SK-N-DZ (cell line): Measurements from ENCODE around the gene PRRT2. TPM values are rescaled to one million over a fixed set of nuclear protein-coding genes. Genes with fewer than 3 reads are reported as not detected.
A peak's percentile ranks its signal among the peaks of the same experiment; 100 is the strongest.
"Not testable (repeated sequence)": the region's sequence is repeated elsewhere in the genome, so short reads cannot be mapped to it uniquely, and the experiment has no call there.

Source experiments
- DNase-seq: peaks from one replicate; pipeline ENCODE4 v3.0.0-alpha.2; 2015; ENCODE audit warnings: low spot score
- polyA plus RNA-seq, 2 experiments: library from polyadenylated mRNA; depleted of rRNA; stranded (reverse); fragments of >200 nt; gene quantifications; 2 replicates each; pipeline ENCODE4 v1.2.3, GENCODE V29; 2014

Gene PRRT2
- polyA plus RNA-seq (2014; cell fraction: cytosol; rRNA removed), result 29.9 and 41.5 TPM in 2 replicates
- 231 and 327 TPM in 2 replicates for polyA plus RNA-seq (2014; cell fraction: nucleus; rRNA removed)

DNA sequence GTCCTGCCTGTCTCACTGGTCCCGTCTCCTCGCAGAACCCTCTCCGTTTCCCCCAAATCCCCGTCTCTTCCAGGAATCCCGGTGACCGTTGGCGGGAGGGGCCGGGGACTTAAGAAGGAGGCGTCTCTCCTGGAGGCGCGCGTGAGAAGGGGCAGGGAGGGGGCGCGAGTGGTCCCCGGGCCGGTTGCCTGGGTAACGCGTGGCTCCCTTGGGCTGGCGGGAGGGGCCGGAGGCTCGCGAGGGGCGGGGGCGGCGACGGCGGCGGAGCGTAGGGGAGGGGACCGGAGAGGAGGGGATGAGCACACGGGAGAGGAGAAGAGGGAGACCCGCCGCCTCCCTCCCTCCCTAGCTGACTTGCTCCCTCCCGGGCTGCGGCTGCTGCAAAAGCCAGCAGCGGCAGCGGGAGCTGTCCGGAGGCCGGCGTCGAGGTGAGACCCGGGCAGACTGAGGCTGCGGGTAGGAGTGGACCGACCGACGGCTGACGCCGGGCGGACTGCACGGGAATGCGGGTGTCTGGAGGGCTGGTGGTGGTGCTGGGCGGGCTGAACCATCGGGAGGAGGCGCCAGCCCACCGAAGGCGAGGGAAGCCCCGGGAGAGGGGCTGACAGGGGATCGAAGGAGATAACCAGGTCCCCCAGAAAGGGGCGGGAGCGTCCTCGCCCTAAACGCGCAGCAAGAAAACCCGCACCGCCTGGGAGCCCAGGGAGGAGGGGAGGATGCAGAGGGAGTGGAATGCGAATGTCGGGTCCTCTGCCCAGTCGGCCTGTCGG, at the start of gene PRRT2:
Gene PRRT2, plus strand, starts transcription at position 298 of the 770 bp plus-strand sequence. CDS start 862 bp downstream, outside the sequence.
- peak; percentile 89 for DNase-seq

DNA sequence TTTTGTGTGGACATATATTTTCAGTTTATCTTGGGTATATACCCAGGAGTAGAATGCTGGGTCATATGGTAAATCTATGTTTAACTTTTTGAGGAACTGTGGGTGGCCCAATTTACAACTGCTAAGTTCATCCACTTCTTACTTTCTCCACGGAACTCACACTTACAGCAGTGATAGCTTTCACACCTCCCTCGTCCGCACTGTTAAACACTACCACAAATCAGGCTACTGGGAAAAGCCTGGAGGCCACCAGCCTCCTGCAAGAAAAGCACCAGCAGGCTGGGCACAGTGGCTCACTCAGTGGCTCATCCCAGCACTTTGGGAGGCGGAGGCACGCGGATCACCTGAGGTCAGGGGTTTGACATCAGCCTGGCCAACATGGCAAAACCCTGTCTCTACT, 48.7 kb upstream of the PRRT2 start:
- no peak for DNase-seq

DNA sequence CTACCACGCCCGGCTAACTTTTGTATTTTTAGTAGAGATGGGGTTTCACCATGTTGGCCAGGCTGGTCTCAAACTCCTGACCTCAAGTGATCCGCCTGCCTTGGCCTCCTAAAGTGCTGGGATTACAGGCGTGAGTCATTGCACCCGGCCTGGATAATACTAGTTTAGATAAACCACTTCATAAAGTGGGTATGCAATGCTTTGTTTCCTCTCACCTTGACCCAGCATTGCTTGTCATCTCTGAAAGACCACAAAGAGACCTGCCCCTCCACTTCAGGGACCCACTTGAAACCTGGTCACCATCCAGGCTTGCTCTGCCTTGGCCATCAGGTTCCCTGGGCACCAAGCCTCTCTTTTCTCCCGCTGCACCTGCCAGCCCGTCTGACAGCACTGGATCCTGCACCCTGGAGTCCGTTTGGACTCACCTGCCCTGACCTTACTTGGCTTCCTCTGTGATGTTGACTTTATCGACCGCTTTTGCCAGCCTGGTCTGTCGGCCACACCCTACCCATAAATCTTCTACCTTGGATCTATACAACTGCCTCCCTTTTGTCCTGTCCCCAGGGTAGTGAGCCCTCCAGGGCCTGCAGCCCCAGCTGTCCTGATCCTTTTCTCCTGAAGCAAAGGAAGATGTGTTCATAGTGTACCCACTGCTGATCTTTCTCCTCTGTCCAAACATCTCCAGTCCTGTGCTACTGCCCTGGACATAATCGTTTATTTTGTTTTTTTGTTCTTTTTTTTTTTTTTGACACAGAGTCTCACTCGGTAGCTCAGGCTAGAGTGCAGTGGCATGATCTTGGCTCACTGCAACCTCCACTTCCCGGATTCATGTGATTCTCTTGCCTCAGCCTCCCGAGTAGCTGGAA, 46.6 kb upstream of the PRRT2 start:
- DNase-seq, result no peak

DNA sequence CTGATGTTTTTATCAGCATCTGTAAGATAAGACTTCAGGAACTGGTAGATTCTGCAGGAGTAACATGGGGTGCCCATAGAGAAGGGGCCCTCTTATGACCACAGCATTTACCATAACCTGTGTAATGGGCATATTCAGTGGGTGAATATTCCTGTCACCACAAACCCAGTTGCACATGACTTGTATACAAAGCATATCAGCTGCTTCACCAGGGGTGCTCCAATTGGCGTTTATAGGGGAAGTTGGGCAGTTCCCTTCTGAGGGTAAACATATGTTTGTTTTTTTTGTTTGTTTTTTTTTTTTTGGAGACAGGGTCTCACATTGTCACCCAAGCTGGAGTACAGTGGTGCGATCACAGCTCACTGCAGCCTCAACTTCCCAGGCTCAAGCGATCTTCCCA, 45.4 kb upstream of the PRRT2 start:
- no peak for DNase-seq

DNA sequence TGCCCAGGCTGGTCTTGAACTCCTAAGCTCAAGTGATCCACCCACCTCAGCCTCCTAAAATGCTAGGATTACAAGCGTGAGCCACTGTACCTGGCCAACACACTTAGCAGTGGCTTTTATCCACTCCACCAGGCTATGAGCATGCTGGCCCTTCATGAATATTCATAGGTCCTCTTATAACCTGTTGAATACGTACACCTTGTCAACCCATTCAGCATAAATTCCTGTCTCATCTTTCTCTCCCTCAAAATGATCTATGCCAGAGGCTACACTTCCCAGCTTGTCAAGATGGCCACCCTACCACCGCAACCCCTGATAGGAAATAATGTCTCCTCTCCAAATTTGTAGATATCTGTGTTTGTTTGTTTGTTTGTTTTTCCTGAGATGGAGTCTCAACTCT, 44.9 kb upstream of the PRRT2 start:
- DNase-seq, result no peak

DNA sequence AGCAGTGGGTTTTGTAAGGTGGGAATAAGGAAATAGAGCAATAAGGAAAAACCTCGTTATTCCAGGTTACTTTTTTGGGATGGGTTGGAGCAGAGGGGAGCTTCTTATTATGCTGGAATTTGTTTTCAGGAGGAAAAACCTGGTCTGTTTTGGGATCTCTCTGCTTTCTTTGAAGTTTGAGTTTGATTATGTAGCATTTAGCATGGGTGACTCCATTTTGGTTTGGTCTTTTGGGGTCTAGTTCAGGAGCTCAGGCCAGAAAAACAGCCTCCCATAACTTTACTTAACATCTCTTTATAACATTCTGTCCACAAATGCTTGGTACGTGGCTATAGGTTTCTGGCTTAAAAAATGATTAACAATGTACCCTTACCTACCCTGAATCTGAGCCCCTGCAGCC, 42.5 kb upstream of the PRRT2 start:
- DNase-seq, result no peak

DNA sequence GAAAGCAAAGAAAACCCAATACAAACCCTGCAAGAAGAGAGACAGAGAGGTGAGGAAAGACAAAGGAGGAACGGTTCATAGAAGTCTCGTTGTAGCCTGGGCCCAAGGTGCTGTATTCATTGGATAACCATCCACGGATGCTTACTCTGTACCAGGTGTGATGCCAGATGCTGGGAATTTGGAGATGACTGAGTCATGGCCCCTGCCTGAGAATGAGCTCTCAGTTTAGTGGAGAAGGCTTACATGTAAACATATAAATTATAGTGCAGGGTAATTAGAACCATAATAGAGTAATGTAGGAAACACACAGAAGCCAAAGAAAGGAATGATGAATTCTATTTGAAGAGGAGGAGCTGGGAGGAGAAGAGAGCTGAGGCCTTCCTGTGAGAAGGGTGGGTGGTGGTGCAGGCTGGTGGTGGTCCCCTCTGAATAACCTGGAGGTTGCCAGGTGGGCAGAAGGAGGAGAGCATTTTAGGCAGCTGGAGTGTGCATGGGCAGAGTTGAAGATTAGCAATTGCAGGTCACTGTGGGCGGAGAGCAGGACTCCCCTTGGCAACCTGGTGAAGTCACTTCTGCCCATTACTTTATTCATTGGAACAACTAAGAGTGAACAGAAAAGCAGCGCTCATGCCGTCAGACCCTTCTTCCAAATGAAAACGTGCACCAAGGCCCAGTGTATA, 41.6 kb upstream of the PRRT2 start:
- no peak for DNase-seq

DNA sequence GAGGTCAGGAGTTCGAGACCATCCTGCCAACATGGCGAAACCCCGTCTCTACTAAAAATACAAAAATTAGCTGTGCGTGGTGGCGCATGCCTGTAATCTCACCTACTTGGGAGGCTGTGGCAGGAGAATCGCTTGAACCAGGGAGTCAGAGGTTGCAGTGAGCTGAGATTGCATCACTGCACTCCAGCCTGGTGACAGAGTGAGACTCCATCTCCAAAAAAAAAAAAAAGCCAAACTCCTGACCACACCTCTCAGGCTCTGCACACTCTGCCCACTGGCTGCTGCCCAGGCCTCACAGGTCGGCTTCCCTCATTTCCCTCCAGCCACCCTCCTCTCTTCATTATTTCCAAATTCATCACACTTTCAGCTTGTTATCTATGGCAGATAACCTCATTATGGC, 39.7 kb upstream of the PRRT2 start:
- not testable (repeated sequence) for DNase-seq

DNA sequence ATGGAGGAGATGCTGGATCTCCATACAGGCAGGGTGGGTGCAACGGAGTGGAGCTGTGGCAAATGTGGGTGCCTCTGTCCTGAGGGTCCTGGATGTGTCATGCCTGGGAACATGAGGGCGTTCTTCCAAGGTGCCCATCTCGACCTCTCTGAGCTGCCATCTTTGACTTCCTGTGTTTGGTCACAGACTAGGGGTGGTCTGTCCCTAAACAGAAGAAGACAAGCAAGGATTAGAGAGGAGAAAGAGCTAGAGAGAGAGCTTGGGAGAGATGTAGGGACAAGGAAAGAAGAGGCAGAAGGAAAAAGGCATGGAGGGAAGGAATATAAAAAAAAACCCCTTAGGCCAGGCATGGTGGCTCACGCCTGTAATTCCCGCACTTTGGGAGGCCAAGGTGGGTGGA, 37.3 kb upstream of the PRRT2 start:
- no peak for DNase-seq

DNA sequence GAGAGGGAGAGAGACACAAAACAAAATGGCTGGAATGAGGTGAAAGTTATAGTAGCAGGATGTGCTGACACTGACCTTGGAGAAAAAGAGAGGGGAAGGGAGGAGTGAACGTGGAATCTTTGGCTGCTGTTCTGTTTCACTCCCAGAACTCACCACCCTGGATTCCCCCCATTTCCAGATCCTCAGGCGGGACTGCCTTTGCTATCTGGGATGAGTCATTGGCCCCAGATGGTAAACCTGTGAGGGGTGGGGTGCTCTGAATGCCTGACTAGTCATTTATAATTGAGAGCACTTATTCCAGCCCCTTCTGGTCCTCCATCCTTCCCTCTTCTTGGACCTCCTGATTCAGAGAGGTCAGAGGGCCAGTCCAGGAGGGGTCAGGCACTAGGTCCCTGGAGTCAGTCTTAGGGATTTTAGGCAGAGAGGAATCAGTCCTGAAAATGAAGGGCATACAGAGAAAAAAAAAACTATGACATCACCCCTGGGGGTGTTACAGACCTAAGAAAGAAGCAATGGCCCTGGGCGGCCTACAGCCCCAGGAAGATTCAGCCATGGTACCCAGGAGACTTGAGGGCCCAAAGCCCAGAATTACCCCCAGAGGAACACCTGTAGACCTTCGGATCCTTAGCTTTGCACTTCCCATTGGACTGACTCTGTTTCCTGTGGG, 36.1 kb upstream of the PRRT2 start:
- no peak for DNase-seq

DNA sequence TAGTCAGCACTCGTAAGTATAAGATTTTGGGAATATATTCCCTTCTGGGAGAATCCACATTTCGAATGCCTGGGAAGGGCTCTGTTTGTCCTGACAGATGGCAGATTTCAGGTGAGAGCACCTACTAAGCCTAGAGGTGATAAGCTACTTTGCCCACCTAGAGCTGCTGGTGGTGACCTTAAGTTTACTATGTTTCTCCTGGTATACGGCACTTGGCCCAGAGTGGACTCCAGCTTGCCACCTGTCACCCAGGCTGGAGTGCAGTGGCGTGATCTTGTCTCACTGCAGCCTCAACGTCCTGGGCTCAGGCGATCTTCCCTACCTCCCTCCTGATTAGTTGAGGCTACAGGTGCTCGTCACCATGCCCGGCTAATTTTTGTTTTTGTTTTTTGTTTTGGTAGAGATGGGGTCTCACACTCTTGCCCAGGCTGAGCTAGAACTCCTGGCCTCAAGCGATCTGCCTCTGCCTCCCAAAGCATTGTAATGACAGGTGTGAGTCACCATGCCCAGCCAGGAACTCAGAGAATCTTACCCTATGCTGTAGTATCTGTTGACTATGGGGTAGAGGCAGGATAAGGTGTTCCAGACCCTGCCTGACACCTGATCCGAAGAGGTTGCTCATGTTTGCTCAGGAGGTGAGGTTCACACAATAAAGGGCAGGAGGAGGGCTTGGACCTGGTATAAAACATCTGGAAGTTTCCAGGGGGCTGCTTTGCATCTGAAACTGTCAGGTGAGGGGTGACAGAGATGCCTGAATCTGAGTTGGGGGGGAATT, 34.2 kb upstream of the PRRT2 start, which contains the start of gene ZG16:
Gene ZG16, plus strand, starts transcription at position 681 of the 775 bp plus-strand sequence. CDS start 1,011 bp downstream, outside the sequence.
- no peak for DNase-seq

DNA sequence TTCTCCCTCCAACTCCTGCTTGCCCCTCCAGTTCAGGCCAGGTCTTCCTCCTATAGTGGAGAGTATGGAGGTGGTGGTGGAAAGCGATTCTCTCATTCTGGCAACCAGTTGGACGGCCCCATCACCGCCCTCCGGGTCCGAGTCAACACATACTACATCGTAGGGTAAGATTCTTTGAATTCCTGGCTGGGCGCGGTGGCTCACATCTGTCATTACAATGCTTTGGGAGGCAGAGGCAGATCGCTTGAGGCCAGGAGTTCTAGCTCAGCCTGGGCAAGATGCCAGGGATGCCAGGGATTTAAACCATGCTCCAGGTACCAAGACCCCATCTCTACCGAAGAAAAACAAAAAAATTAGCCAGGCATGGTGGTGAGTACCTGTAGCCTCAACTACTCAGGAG, 32.5 kb upstream of the PRRT2 start:
- DNase-seq, result no peak

DNA sequence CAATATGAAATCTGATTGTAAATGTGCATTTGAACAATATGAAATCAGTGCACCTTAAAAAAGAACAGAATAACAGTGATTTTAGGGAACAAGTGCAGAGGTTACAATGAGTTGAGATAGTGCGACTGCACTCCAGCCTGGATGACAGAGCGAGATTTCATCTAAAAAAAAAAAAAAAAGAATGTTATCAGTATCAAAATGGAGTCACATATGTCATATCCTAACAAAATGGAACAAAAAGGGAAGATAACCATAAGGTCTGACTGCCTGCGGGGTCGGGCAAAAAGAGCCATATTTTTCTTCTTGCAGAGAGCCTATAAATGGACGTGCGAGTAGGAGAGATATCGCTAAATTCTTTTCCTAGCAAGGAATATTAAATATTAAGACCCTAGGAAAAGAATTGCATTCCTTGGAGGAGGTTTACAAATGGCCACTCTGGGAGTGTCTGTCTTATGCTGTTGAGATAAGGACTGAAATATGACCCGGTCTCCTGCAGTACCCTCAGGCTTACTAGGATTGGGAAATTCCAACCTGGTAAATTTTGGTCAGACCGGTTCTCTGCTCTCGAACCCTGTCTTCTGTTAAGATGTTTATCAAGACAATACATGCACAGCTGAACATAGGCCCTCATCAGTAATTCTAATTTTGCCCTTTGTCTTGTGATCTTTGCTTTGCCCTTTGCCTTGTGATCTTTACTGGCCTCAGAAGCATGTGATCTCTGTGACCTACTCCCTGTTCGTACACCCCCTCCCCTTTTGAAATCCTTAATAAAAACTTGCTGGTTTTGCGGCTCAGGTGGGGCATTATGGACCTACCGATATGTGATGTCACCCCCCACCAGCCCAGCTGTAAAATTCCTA, 28.7 kb upstream of the PRRT2 start:
- DNase-seq, result peak; percentile 62

DNA sequence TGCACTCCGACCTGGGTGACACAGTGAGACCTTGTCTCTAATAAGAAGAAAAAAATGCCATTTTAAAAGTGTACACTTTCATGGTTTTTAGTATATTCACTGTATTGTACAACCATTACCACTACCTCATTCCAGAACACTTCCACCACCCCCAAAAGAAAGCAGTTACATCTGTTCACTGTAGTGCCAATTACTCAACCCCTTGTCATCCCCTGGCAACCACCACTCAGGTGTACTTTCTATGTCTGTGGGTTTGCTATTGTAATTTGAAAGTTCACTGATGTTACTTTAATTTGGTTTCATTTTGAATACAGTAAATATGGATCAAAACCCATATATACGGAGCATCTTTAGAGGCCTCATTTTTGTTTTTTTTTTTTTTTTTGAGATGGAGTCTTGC, 27.8 kb upstream of the PRRT2 start:
- no peak for DNase-seq

DNA sequence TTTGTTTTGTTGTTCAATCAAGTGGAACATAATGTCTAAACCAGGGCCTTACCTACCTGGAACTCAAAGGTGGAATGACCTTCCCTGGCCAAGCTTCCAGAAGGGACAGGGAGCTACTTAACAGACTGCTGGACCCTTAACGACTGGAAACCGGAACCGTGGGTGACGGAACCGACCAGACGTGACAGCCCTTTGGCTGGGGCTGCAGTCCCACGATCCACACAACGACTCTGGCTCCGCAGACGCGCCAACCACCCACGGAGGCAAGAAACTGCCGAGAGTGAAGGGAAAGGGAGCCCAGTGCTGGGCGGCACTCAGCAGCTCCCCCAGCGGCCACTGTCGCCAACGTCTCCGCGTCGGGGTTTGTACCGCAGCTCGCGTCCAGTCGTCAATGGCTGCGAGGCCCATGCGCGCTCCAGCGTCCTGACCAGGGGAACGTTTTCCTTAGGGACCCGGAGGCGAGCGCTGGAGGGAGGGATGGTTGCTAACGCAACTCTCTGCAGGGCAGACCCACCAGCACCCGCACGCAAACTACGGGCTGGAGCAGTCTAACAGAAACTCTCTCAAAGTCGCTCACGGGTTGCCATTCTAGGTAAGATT, 27.0 kb upstream of the PRRT2 start:
- DNase-seq, result no peak

DNA sequence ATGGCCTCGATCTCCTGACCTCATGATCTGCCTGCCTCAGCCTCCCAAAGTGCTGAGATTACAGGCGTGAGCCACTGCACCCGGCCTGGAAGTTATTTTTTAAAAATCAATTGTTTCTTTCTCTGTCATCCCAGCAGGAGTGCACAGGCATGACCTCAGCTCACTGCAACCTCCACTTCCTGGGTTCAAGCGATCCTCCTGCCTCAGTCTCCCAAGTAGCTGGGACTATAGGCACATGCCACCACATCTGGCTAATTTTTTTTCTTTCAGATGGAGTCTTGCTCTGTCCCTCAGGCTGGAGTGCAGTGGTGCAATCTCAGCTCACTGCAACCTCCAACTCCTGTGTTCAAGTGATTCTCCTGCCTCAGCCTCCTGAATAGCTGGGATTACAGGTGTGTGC, 24.8 kb upstream of the PRRT2 start:
- not testable (repeated sequence) for DNase-seq

DNA sequence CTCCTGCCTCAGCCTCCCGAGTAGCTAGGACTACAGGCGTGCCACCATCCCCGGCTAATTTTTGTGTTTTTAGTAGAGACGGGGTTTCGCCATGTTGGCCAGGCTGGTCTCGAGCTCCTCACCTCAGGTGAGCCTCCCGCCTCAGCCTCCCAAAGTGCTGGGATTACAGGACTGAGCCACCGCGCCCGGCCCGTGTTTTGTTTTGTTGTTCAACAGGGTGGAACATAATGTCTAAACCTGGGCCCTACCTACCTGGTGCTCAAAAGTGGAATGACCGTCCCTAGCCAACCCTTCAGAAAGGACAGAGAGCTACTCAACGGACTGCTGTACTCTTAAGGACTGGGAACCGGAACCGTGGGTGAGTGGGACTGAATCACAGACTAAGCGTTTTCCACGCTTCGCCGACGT, 22.2 kb upstream of the PRRT2 start:
- no peak for DNase-seq

DNA sequence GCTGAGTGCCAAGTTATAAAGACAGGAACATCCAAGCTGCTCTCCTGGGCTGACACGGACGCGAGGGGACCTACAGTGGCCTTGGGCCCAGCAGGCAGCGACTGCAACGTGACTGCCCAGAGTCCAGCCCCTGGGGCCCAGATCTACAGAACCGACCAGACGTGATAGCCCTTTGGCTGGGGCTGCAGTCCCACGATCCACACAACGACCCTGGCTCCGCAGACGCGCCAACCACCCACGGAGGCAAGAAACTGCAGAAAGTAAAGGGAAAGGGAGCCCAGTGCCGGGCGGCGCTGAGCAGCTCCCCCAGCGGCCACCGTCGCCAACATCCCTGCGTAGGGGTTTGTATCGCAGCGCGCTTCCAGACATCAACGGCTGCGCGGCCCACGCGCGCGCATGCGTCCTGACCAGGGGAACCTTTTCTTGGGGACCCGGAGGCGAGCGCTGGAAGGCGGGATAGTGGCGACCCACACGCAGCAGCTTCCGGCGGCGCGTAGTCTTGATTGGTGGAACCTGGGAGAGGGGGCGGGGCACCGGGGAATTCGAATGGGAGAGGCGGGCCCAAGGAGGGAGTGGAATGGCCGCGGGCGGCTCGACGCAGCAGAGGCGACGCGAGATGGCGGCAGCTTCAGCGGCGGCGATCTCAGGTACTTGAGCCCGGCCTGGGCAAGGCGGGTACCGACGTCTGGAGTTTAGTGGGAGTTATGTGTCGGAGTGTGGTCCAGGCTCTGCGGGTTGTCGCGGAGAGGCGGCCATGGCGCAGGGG, 21.6 kb upstream of the PRRT2 start, which contains the start of gene KIF22:
Gene KIF22, plus strand, starts transcription at position 569 of the 766 bp plus-strand sequence. Its CDS starts 9 bp downstream, at position 578.
- DNase-seq, result peak; percentile 98
